Breast epithelium (tissue), 3 donors: ENCODE data around the gene CCDC38.

ENCODE experiments used
- POLR2A ChIP-seq: fragments of 450-650 bp; IDR thresholded peaks from one replicate; pipeline ENCODE4 v1.6.1; 2016; ENCODE audit warnings: antibody characterized with exemption, mild to moderate bottlenecking, moderate library complexity
- TF ChIP-seq, protein P1 (sequence below), 3 donors: fragments of 450-650 bp; IDR thresholded peaks; one replicate each; pipeline ENCODE4 v1.5.1; 2016 to 2017; ENCODE audit warnings: antibody characterized with exemption in 3 of 3, mild to moderate bottlenecking in 3 of 3, moderate library complexity in 3 of 3

GRCh38 chr12:95880895-95881294 lies 61.5 kb downstream of the CCDC38 start:
- TF ChIP-seq, protein P1, sequence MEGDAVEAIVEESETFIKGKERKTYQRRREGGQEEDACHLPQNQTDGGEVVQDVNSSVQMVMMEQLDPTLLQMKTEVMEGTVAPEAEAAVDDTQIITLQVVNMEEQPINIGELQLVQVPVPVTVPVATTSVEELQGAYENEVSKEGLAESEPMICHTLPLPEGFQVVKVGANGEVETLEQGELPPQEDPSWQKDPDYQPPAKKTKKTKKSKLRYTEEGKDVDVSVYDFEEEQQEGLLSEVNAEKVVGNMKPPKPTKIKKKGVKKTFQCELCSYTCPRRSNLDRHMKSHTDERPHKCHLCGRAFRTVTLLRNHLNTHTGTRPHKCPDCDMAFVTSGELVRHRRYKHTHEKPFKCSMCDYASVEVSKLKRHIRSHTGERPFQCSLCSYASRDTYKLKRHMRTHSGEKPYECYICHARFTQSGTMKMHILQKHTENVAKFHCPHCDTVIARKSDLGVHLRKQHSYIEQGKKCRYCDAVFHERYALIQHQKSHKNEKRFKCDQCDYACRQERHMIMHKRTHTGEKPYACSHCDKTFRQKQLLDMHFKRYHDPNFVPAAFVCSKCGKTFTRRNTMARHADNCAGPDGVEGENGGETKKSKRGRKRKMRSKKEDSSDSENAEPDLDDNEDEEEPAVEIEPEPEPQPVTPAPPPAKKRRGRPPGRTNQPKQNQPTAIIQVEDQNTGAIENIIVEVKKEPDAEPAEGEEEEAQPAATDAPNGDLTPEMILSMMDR (IDR thresholded peaks at IDR 0.05) = no peak
- no peak for TF ChIP-seq POLR2A
